ENCODE measurements around the gene BPIFB2. TPM values are rescaled to one million over a fixed set of nuclear protein-coding genes. Genes with fewer than 3 reads are reported as not detected.
"Not testable (repeated sequence)": the region's sequence is repeated elsewhere in the genome, so short reads cannot be mapped to it uniquely, and the experiment has no call there.

Gene BPIFB2
- polyA plus RNA-seq, 1 experiment: not detected

- ChIA-PET CTCF (no interaction called here), POLR2A (no interaction called here)
- no peaks in the 10 kb centered on the region for H3K36me3 ChIP-seq (ENCODE audit: control insufficient read depth, insufficient read depth, low read length)
- H3K27me3 ChIP-seq (ENCODE audit: control insufficient read depth, insufficient read depth, low read length): peaks cover 3% of the 10 kb centered on the region; the same call in 1 of the 2 replicates
- DNase-seq (ENCODE audit: low read depth): no peak
- TF ChIP-seq CTCF (IDR thresholded peaks at IDR 0.05; ENCODE audit: insufficient read depth, low read depth, low read length): no peak
- H3K4me3 ChIP-seq (ENCODE audit: low read depth, low read length): no peak overlapping the region
Measured at GRCh38 chr20:32960849-32961731, 46.4 kb upstream of the BPIFB2 start.

GRCh38 chr20:32962053-32962452 is 45.5 kb upstream of the BPIFB2 start:
- no peak for DNase-seq (ENCODE audit: low read depth)
- H3K27me3 ChIP-seq (ENCODE audit: control insufficient read depth, insufficient read depth, low read length): peaks cover 3% of the 10 kb centered on the region; the same call in 1 of the 2 replicates
- CTCF ChIA-PET: interaction anchor here (1.7 kb wide), 1 partner anchor 17 kb away, joined by 5 read pairs; no protein-coding TSS in a partner anchor
- H3K4me3 ChIP-seq (ENCODE audit: low read depth, low read length): no peak overlapping the region
- H3K36me3 ChIP-seq (ENCODE audit: control insufficient read depth, insufficient read depth, low read length): no peaks in the 10 kb centered on the region
- TF ChIP-seq CTCF (IDR thresholded peaks at IDR 0.05; ENCODE audit: insufficient read depth, low read depth, low read length): no peak
- POLR2A ChIA-PET: no interaction called here

GRCh38 chr20:32962646-32963045 is 44.9 kb upstream of the BPIFB2 start:
- H3K27me3 ChIP-seq (ENCODE audit: control insufficient read depth, insufficient read depth, low read length); DNase-seq (ENCODE audit: low read depth); H3K4me3 ChIP-seq (ENCODE audit: low read depth, low read length); POLR2A ChIA-PET; H3K36me3 ChIP-seq (ENCODE audit: control insufficient read depth, insufficient read depth, low read length): not testable (repeated sequence)
- CTCF ChIA-PET: interaction anchor here (1.7 kb wide), 1 partner anchor 17 kb away, joined by 5 read pairs; no protein-coding TSS in a partner anchor

- H3K4me3 ChIP-seq (ENCODE audit: low read depth, low read length): no peak overlapping the region
- DNase-seq (ENCODE audit: low read depth): no peak
- peaks cover 3% of the 10 kb centered on the region; the same call in 1 of the 2 replicates for H3K27me3 ChIP-seq (ENCODE audit: control insufficient read depth, insufficient read depth, low read length)
- ChIA-PET CTCF (interaction anchor here (1.7 kb wide), 1 partner anchor 18 kb away, joined by 5 read pairs; no protein-coding TSS in a partner anchor), POLR2A (no interaction called here)
- no peak for TF ChIP-seq CTCF (IDR thresholded peaks at IDR 0.05; ENCODE audit: insufficient read depth, low read depth, low read length)
- H3K36me3 ChIP-seq (ENCODE audit: control insufficient read depth, insufficient read depth, low read length): no peaks in the 10 kb centered on the region
Measured at GRCh38 chr20:32963176-32963575, 44.3 kb upstream of the BPIFB2 start.

- POLR2A ChIA-PET: no interaction called here
- no peak for TF ChIP-seq CTCF (IDR thresholded peaks at IDR 0.05; ENCODE audit: insufficient read depth, low read depth, low read length)
- no peak for DNase-seq (ENCODE audit: low read depth)
- no peak overlapping the region for H3K4me3 ChIP-seq (ENCODE audit: low read depth, low read length)
- H3K27me3 ChIP-seq (ENCODE audit: control insufficient read depth, insufficient read depth, low read length): peaks cover 3% of the 10 kb centered on the region; the same call in 1 of the 2 replicates
- no peaks in the 10 kb centered on the region for H3K36me3 ChIP-seq (ENCODE audit: control insufficient read depth, insufficient read depth, low read length)
- CTCF ChIA-PET: no interaction called here
Measured at GRCh38 chr20:32964575-32964974, 42.9 kb upstream of the BPIFB2 start.

Measured in BJ (cell line).